Measurements from ENCODE around the gene SKOR1. TPM values are rescaled to one million over a fixed set of nuclear protein-coding genes. Genes with fewer than 3 reads are reported as not detected.

The SKOR1 gene
- total RNA-seq, 1 experiment from 2014 or later: 0.22 TPM

Other genes with a start within 250 kb of the SKOR1 start
- gene RNU6-1, start 14.5 kb downstream of the SKOR1 start, total RNA-seq (2021): not detected in 3 replicates
- 29.7 to 33.2 TPM (median 31.2 TPM) in 3 replicates for gene PIAS1, start 228.8 kb downstream of the SKOR1 start, total RNA-seq (2021)

Data from WTC11 (cell line).